ENCODE data around the gene IPO9.

Gene IPO9

GRCh38 chr1:201828820-201829774 lies at the start of gene IPO9:
Gene IPO9 (plus strand): TSS chr1:201829157. CDS start chr1:201829210, 53 bp downstream.
- DNase-seq = peak; percentile 97

GRCh38 chr1:201779351-201779880 lies 49.5 kb upstream of the IPO9 start:
- DNase-seq = no peak

GRCh38 chr1:201780952-201781351 lies 48.0 kb upstream of the IPO9 start:
- DNase-seq = no peak

- no peak for DNase-seq
Observed at GRCh38 chr1:201781437-201781836, 47.5 kb upstream of the IPO9 start.

GRCh38 chr1:201782353-201782752 lies 46.6 kb upstream of the IPO9 start:
- no peak for DNase-seq

GRCh38 chr1:201783058-201783457 lies 45.9 kb upstream of the IPO9 start:
- no peak for DNase-seq

GRCh38 chr1:201783572-201783971 lies 45.4 kb upstream of the IPO9 start:
- no peak for DNase-seq

GRCh38 chr1:201785291-201785690 lies 43.7 kb upstream of the IPO9 start:
- no peak for DNase-seq

- DNase-seq = no peak
Observed at GRCh38 chr1:201786824-201787223, 42.1 kb upstream of the IPO9 start.

GRCh38 chr1:201788296-201788695 lies 40.7 kb upstream of the IPO9 start:
- no peak for DNase-seq

- no peak for DNase-seq
Observed at GRCh38 chr1:201789245-201789644, 39.7 kb upstream of the IPO9 start.

GRCh38 chr1:201790261-201790660 lies 38.7 kb upstream of the IPO9 start:
- peak; percentile 77 for DNase-seq

- peak; percentile 99 for DNase-seq
Observed at GRCh38 chr1:201791051-201791778, 37.7 kb upstream of the IPO9 start.

- peak; percentile 97 for DNase-seq
Observed at GRCh38 chr1:201791779-201792173, 37.2 kb upstream of the IPO9 start.

- peak; percentile 94 for DNase-seq
Observed at GRCh38 chr1:201792534-201793305, 36.2 kb upstream of the IPO9 start.

GRCh38 chr1:201793306-201793925 lies 35.5 kb upstream of the IPO9 start:
- no peak for DNase-seq

GRCh38 chr1:201795066-201795465 lies 33.9 kb upstream of the IPO9 start:
- DNase-seq = peak; percentile 60

- DNase-seq = no peak
Observed at GRCh38 chr1:201800246-201800645, 28.7 kb upstream of the IPO9 start.

GRCh38 chr1:201806801-201807200 lies 22.2 kb upstream of the IPO9 start:
- no peak for DNase-seq

GRCh38 chr1:201807958-201808632 lies 20.9 kb upstream of the IPO9 start:
- no peak for DNase-seq

GRCh38 chr1:201808633-201808990 lies 20.3 kb upstream of the IPO9 start:
- no peak for DNase-seq

GRCh38 chr1:201809876-201810275 lies 19.1 kb upstream of the IPO9 start:
- DNase-seq = no peak

Data from NCI-H69 (cell line).